HepG2 (cell line): ENCODE measurements around the gene RBM5. TPM values are rescaled to one million over a fixed set of nuclear protein-coding genes. Genes with fewer than 3 reads are reported as not detected.

Experiments
- ATAC-seq: fragments of 200-7000 bp; cut with Tn5 transposase; 3 replicates; pipeline ENCODE4 v1.9.1; 2020; ENCODE audit warnings: mild to moderate bottlenecking, moderate library complexity
- Bru-seq: library from RNA; stranded (reverse); fragments of 400-500 nt; gene quantifications from one replicate; lab custom pipeline; 2021; lab: Mats Ljungman, UMichigan
- BruChase-seq, 2 experiments: library from RNA; stranded (reverse); fragments of 400-500 nt; gene quantifications; one replicate each; lab custom pipeline; 2021; lab: Mats Ljungman, UMichigan
- BruUV-seq: library from RNA; stranded (reverse); fragments of 400-500 nt; replicated peaks from 2 replicates; lab custom pipeline; 2021; lab: Mats Ljungman, UMichigan
- CTCF ChIA-PET: fragments of 300-600 bp; formaldehyde crosslinking; extraction: SDS; loops from one replicate; lab custom pipeline; 2021; ENCODE audit warnings: low total read pairs, inconsistent platforms, low intra/inter-chr PET ratio; lab: Yijun Ruan, JAX
- POLR2A ChIA-PET: fragments of 350-600 bp; sonication (Branson Sonifier 250); formaldehyde crosslinking; loops from one replicate; lab custom pipeline; 2020; ENCODE audit warnings: antibody characterized with exemption, inconsistent platforms; lab: Yijun Ruan, JAX
- DNase-seq: peaks from one replicate; pipeline ENCODE4 v3.0.0-alpha.2; 2015; ENCODE audit warnings: low spot score
- FAIRE-seq: peaks from 3 replicates; lab custom pipeline; 2011; peaks lifted over from hg19 to GRCh38; lab: Jason Lieb, UNC
- H2AFZ ChIP-seq: one replicate; pipeline ENCODE4 v1.6.1; 2011; ENCODE audit warnings: low read length, inconsistent platforms
- H3K27ac ChIP-seq: fragments of 300-600 bp; 3 replicates; pipeline ENCODE4 v1.8.0; 2011; ENCODE audit warnings: mixed run types, mild to moderate bottlenecking, mixed read lengths, low read length, inconsistent platforms; ENCODE audit not compliant: insufficient read depth; ENCODE audit errors: extremely low read length
- H3K27me3 ChIP-seq, 2 experiments: fragments of 200-600 bp in 1 of 2; 2 replicates in 1 of 2; 3 replicates in 1 of 2; pipeline versions ENCODE4 v1.6.0 to v1.8.0; 2011; ENCODE audit warnings: low read length in 2 of 2, mild to moderate bottlenecking in 2 of 2, moderate library complexity in 2 of 2, inconsistent platforms in 1 of 2; ENCODE audit not compliant: insufficient read depth in 2 of 2, control insufficient read depth in 1 of 2
- H3K36me3 ChIP-seq, 2 experiments: fragments of 200-600 bp in 1 of 2; replicated peaks in 1 of 2; 2 replicates in 1 of 2; 3 replicates in 1 of 2; pipeline versions ENCODE4 v1.5.1 to v1.8.0; 2011; ENCODE audit warnings: low read length in 2 of 2, inconsistent platforms in 1 of 2; ENCODE audit not compliant: insufficient read depth in 2 of 2, control insufficient read depth in 1 of 2
- H3K4me1 ChIP-seq: 2 replicates; pipeline ENCODE4 v1.5.1; 2012; ENCODE audit warnings: low read length, inconsistent platforms; ENCODE audit not compliant: insufficient read depth
- H3K4me2 ChIP-seq: 2 replicates; pipeline ENCODE4 v1.6.0; 2011; ENCODE audit warnings: low read depth, low read length, inconsistent platforms
- H3K4me3 ChIP-seq, 3 experiments: fragments of 200-600 bp in 1 of 3; sonication (generic), shearing (Covaris generic) in 1 of 3; replicated peaks in 1 of 3; 2 replicates each; pipeline ENCODE4 v1.5.1; 2011 to 2016; ENCODE audit warnings: low read length in 3 of 3, inconsistent platforms in 2 of 3, low read depth in 2 of 3, mild to moderate bottlenecking in 2 of 3, control low read depth in 1 of 3, mixed read lengths in 1 of 3; ENCODE audit not compliant: insufficient read depth in 1 of 3
- H3K79me2 ChIP-seq: one replicate; pipeline ENCODE4 v1.6.1; 2011; ENCODE audit warnings: low read length, inconsistent platforms; ENCODE audit not compliant: insufficient read depth
- H3K9ac ChIP-seq: 2 replicates; pipeline ENCODE4 v1.6.0; 2011; ENCODE audit warnings: mild to moderate bottlenecking, low read depth, low read length, inconsistent platforms; ENCODE audit not compliant: insufficient read depth
- H3K9me3 ChIP-seq: 2 replicates; pipeline ENCODE4 v1.5.1; 2012; ENCODE audit warnings: mild to moderate bottlenecking, low read length
- H4K20me1 ChIP-seq: 2 replicates; pipeline ENCODE4 v1.6.0; 2011; ENCODE audit warnings: inconsistent platforms, mild to moderate bottlenecking, low read length, moderate library complexity; ENCODE audit not compliant: insufficient read depth
- EED ChIP-seq: sonication (generic); formaldehyde crosslinking; IDR thresholded peaks from 2 replicates; pipeline ENCODE4 v1.5.0; 2020; ENCODE audit warnings: mild to moderate bottlenecking, missing genetic modification reagents
- FIP1L1 ChIP-seq: fragments of 200-400 bp; formaldehyde crosslinking; IDR thresholded peaks from 2 replicates; pipeline ENCODE4 v1.6.1; 2018; ENCODE audit warnings: low read depth, mild to moderate bottlenecking, low read length, moderate library complexity, borderline replicate concordance; ENCODE audit not compliant: insufficient read depth
- FUBP1 ChIP-seq: sonication (generic); formaldehyde crosslinking; IDR thresholded peaks from 2 replicates; pipeline ENCODE4 v1.5.1; 2020; ENCODE audit warnings: missing genetic modification reagents, mild to moderate bottlenecking, borderline replicate concordance
- MYC ChIP-seq: sonication (generic); formaldehyde crosslinking; IDR thresholded peaks from 2 replicates; pipeline ENCODE4 v1.9.0; 2021; ENCODE audit warnings: missing genetic modification reagents, borderline replicate concordance
- NFE2 ChIP-seq: sonication (generic); formaldehyde crosslinking; IDR thresholded peaks from 2 replicates; pipeline ENCODE4 v1.4.0; 2020; ENCODE audit warnings: missing genetic modification reagents
- NFRKB ChIP-seq: fragments of 450-650 bp; IDR thresholded peaks from 2 replicates; pipeline ENCODE4 v1.6.1; 2017
- PHF20 ChIP-seq: sonication (generic); formaldehyde crosslinking; IDR thresholded peaks from 2 replicates; pipeline ENCODE4 v1.5.0; 2020; ENCODE audit warnings: mild to moderate bottlenecking, missing genetic modification reagents
- SALL1 ChIP-seq: sonication (generic); formaldehyde crosslinking; IDR thresholded peaks from 2 replicates; pipeline ENCODE4 v1.8.0; 2022; ENCODE audit warnings: mild to moderate bottlenecking, missing genetic modification reagents
- SATB2 ChIP-seq: sonication (generic); formaldehyde crosslinking; IDR thresholded peaks from 2 replicates; pipeline ENCODE4 v1.5.0; 2020; ENCODE audit warnings: missing genetic modification reagents
- ZC3H4 ChIP-seq: sonication (generic); formaldehyde crosslinking; IDR thresholded peaks from 2 replicates; pipeline ENCODE4 v1.4.0; 2020; ENCODE audit warnings: missing genetic modification reagents, borderline replicate concordance
- ZFYVE20 ChIP-seq: sonication (generic); formaldehyde crosslinking; IDR thresholded peaks from 2 replicates; pipeline ENCODE4 v1.8.0; 2023; ENCODE audit warnings: low read depth, mild to moderate bottlenecking, moderate library complexity, missing genetic modification reagents, borderline replicate concordance
- ZNF143 ChIP-seq: sonication (generic); formaldehyde crosslinking; IDR thresholded peaks from 2 replicates; pipeline ENCODE4 v1.4.0; 2020; ENCODE audit warnings: missing genetic modification reagents
- ZNF253 ChIP-seq: sonication (generic); formaldehyde crosslinking; IDR thresholded peaks from 2 replicates; pipeline ENCODE4 v1.8.0; 2022; ENCODE audit warnings: mild to moderate bottlenecking, missing genetic modification reagents, borderline replicate concordance
- ZNF451 ChIP-seq: sonication (generic); formaldehyde crosslinking; IDR thresholded peaks from 2 replicates; pipeline ENCODE4 v1.5.0; 2020; ENCODE audit warnings: mild to moderate bottlenecking, missing genetic modification reagents
- ZNF468 ChIP-seq: sonication (generic); formaldehyde crosslinking; IDR thresholded peaks from 2 replicates; pipeline ENCODE4 v1.8.0; 2022; ENCODE audit warnings: mild to moderate bottlenecking, moderate library complexity, missing genetic modification reagents
- ZNF564 ChIP-seq: sonication (generic); formaldehyde crosslinking; IDR thresholded peaks from 2 replicates; pipeline ENCODE4 v1.8.1; 2023; ENCODE audit warnings: mild to moderate bottlenecking, missing genetic modification reagents
- ZNF674 ChIP-seq: sonication (generic); formaldehyde crosslinking; IDR thresholded peaks from 2 replicates; pipeline ENCODE4 v1.5.0; 2020; ENCODE audit warnings: low read depth, mild to moderate bottlenecking, missing genetic modification reagents
- WGBS: methylation state at CpG from one replicate; pipeline ENCODE4 v1.1.6; 2017; ENCODE audit warnings: low lambda C conversion rate; 5-methylcytosine and 5-hydroxymethylcytosine counted together
- in situ Hi-C: cut with HindIII; loops from 2 replicates; pipeline ENCODE4 v1.10.0; 2017; ENCODE audit warnings: low pct_unique_long_range_greater_than_20kb; ENCODE audit not compliant: extremely low pct_ligation_motif_present
- intact Hi-C: fragments of 100-400 bp; cut with micrococcal nuclease; formaldehyde crosslinking; loops from one replicate; pipeline ENCODE4 v1.10.0; 2022; ENCODE audit not compliant: unreplicated experiment
- long read RNA-seq, 2 experiments: library from RNA in 1 of 2; library from polyadenylated mRNA in 1 of 2; stranded (forward) in 1 of 2; unstranded in 1 of 2; transcript quantifications; one replicate each; pipeline ENCODE4 v2.0.0, GENCODE V29; 2019 to 2022
- polyA minus RNA-seq, 3 experiments: library from RNA; depleted of rRNA, polyadenylated mRNA; stranded (reverse); fragments of >200 nt; gene quantifications; 2 replicates each; pipeline ENCODE4 v1.2.3, GENCODE V29; 2011; ENCODE audit warnings: low replicate concordance in 1 of 3
- polyA plus RNA-seq, 8 experiments: library from polyadenylated mRNA; depleted of rRNA in 3 of 8; stranded (reverse) in 7 of 8; unstranded in 1 of 8; fragments of >200 nt; fragmentation: Illumina TruSeq in 4 of 8; extraction: Trizol in 4 of 8; gene quantifications; 2 replicates each; pipeline versions ENCODE4 v1.2.1 to v1.2.3, GENCODE V29; 2011 to 2016; ENCODE audit warnings: low read depth in 4 of 8, missing spikeins in 1 of 8, mixed read lengths in 1 of 8; ENCODE audit not compliant: insufficient read depth in 1 of 8
- total RNA-seq, 5 experiments: library from RNA; depleted of rRNA; stranded (reverse); fragments of >200 nt; fragmentation: Illumina TruSeq; extraction: Trizol; gene quantifications; 2 replicates each; pipeline ENCODE4 v1.2.3, GENCODE V29; 2016; ENCODE audit warnings: low read depth in 1 of 5

RBM5 gene
- total RNA-seq (2016; rRNA removed; fragmentation: Illumina TruSeq; extraction: Trizol) = 65.0 and 106 TPM in 2 replicates
- 28.2 and 29.4 TPM in 2 replicates for total RNA-seq (2016; cell fraction: cytosol; rRNA removed; fragmentation: Illumina TruSeq; extraction: Trizol; ENCODE audit: low read depth)
- 57.8 and 102 TPM in 2 replicates for total RNA-seq (2016; cell fraction: insoluble cytoplasmic fraction; rRNA removed; fragmentation: Illumina TruSeq; extraction: Trizol)
- total RNA-seq (2016; cell fraction: membrane; rRNA removed; fragmentation: Illumina TruSeq; extraction: Trizol) = 21.6 and 27.7 TPM in 2 replicates
- 176 and 216 TPM in 2 replicates for total RNA-seq (2016; cell fraction: nucleus; rRNA removed; fragmentation: Illumina TruSeq; extraction: Trizol)
- 204 and 254 TPM in 2 replicates for polyA plus RNA-seq (2011; rRNA removed)
- polyA plus RNA-seq (2011; cell fraction: cytosol; rRNA removed) = 65.2 and 69.9 TPM in 2 replicates
- 615 and 653 TPM in 2 replicates for polyA plus RNA-seq (2011; cell fraction: nucleus; rRNA removed)
- polyA plus RNA-seq (2012) = 78.9 and 117 TPM in 2 replicates
- 2.8 and 3.1 TPM in 2 replicates for polyA plus RNA-seq (2016; cell fraction: cytosol; fragmentation: Illumina TruSeq; extraction: Trizol; ENCODE audit: low read depth)
- 44.4 and 46.1 TPM in 2 replicates for polyA plus RNA-seq (2016; cell fraction: insoluble cytoplasmic fraction; fragmentation: Illumina TruSeq; extraction: Trizol; ENCODE audit: low read depth)
- 4.0 and 7.3 TPM in 2 replicates for polyA plus RNA-seq (2016; cell fraction: membrane; fragmentation: Illumina TruSeq; extraction: Trizol; ENCODE audit: low read depth)
- polyA plus RNA-seq (2016; cell fraction: nucleus; fragmentation: Illumina TruSeq; extraction: Trizol; ENCODE audit: insufficient read depth, low read depth) = 371 and 412 TPM in 2 replicates
- 201 and 212 TPM in 2 replicates for polyA minus RNA-seq (2011; rRNA and poly(A)+ RNA removed; ENCODE audit: low replicate concordance)
- polyA minus RNA-seq (2011; cell fraction: cytosol; rRNA and poly(A)+ RNA removed) = 50.6 and 64.3 TPM in 2 replicates
- polyA minus RNA-seq (2011; cell fraction: nucleus; rRNA and poly(A)+ RNA removed) = 340 and 438 TPM in 2 replicates
- percentile 94 among the genes with signal in this experiment for Bru-seq, nascent RNA
- percentile 96 among the genes with signal in this experiment for BruChase-seq, experiment 1, labeled RNA remaining after a 6-hour chase
- percentile 98 among the genes with signal in this experiment for BruChase-seq, experiment 2, labeled RNA remaining after a 2-hour chase
- long read RNA-seq, experiment 1, partial matches to known transcripts = 11 of 17 reads
- long read RNA-seq, experiment 1, other reads (novel, unspliced or antisense) = 3 of 17 reads
- long read RNA-seq, experiment 2, transcript RBM5-201 (25 exons, 3,188 nt) = major isoform, 7 of 37 reads
- long read RNA-seq, experiment 2, partial matches to known transcripts = 22 of 37 reads
- long read RNA-seq, experiment 2, other reads (novel, unspliced or antisense) = 8 of 37 reads

- Histone ChIP-seq H4K20me1 (peaks cover 2% of the 10 kb centered on the region), H3K27ac (peak within 1 kb of the TSS; percentile 99), H3K27me3 (no peaks in the 10 kb centered on the region; a peak in 1 of 5 replicates), H3K36me3 (peaks cover 11 to 31% of the 10 kb centered on the region in 2 experiments), H3K9ac (peak within 1 kb of the TSS; percentile 100), H3K9me3 (no peaks in the 10 kb centered on the region), H3K4me3 (peak within 1 kb of the TSS; percentile 91 to 100 (median 99)), H3K79me2 (peaks cover 37% of the 10 kb centered on the region), H3K4me1 (peaks cover 32% of the 10 kb centered on the region), H3K4me2 (peak within 1 kb of the TSS; percentile 92), H2AFZ (peak within 1 kb of the TSS; percentile 85)
- DNase-seq (peak; percentile 89), FAIRE-seq (peak; percentile 92), ATAC-seq (peak; percentile 100)
- intact Hi-C loops = no loop called here
- POLR2A ChIA-PET = interaction anchor here (0.8 kb wide), 1 partner anchor 149 kb away, joined by 3 read pairs; the partner anchor contains the start of gene RBM6
- CTCF ChIA-PET = no interaction called here
- 2% methylated on average over 20 of the region's 61 CpGs for WGBS
- no TSS peak for BruUV-seq
- in situ Hi-C loops = no loop called here
- TF ChIP-seq MYC (CRISPR knock-in tag) (peak; percentile 41; the same call in 1 of the 2 replicates), SATB2 (no peak), FIP1L1 (no peak), ZFYVE20 (CRISPR knock-in tag) (no peak), SALL1 (peak; percentile 55; the same call in 1 of the 2 replicates), ZNF451 (no peak), FUBP1 (CRISPR knock-in tag) (no peak), ZNF253 (CRISPR knock-in tag) (no peak), ZNF674 (CRISPR knock-in tag) (no peak), EED (CRISPR knock-in tag) (0 out of 2 replicates have a peak, but pooled peaks have one; percentile 41), NFRKB (peak; percentile 98), PHF20 (CRISPR knock-in tag) (peak; percentile 59), ZNF564 (no peak), NFE2 (CRISPR knock-in tag) (no peak), ZC3H4 (CRISPR knock-in tag) (no peak), ZNF468 (CRISPR knock-in tag) (no peak), ZNF143 (peak; percentile 94)
Measured at GRCh38 chr3:50088725-50089608, at the start of gene RBM5. Gene RBM5, plus strand, starts transcription at chr3:50088919. Its CDS starts 1,516 bp downstream, at chr3:50090435.
